HEK293 (cell line): Measurements from ENCODE around the gene ROBO4.

ENCODE experiments used
- CTCF ChIA-PET: fragments of 350-600 bp; formaldehyde crosslinking; extraction: SDS; loops from one replicate; lab custom pipeline; 2021; ENCODE audit warnings: antibody characterized with exemption; lab: Yijun Ruan, JAX
- POLR2A ChIA-PET: fragments of 300-600 bp; formaldehyde crosslinking; extraction: SDS; loops from one replicate; lab custom pipeline; 2020; ENCODE audit warnings: antibody characterized with exemption, inconsistent platforms; lab: Yijun Ruan, JAX
- H3K27ac ChIP-seq: fragments of 200-500 bp; sonication (Bioruptor generic); 2 replicates; pipeline ENCODE4 v1.5.1; 2014; ENCODE audit warnings: low read depth, low read length, control low read depth, inconsistent platforms; ENCODE audit errors: extremely low read depth
- H3K36me3 ChIP-seq, 2 experiments: fragments of 200-500 bp in 1 of 2; sonication (Bioruptor generic) in 1 of 2; 1 replicate in 1 of 2; 2 replicates in 1 of 2; pipeline ENCODE4 v1.5.1; 2014 to 2017; ENCODE audit warnings: inconsistent platforms in 2 of 2, low read length in 2 of 2; ENCODE audit not compliant: control insufficient read depth in 2 of 2, insufficient read depth in 1 of 2
- H3K4me1 ChIP-seq: fragments of 200-500 bp; sonication (Bioruptor generic); 2 replicates; pipeline ENCODE4 v1.5.1; 2014; ENCODE audit warnings: mild to moderate bottlenecking, low read length, inconsistent platforms; ENCODE audit not compliant: control insufficient read depth, insufficient read depth
- H3K4me3 ChIP-seq: 2 replicates; pipeline ENCODE4 v1.5.1; 2011; ENCODE audit warnings: low read depth, mild to moderate bottlenecking, control low read depth, low read length, moderate library complexity
- H3K9me3 ChIP-seq: fragments of 200-500 bp; sonication (Bioruptor generic); 2 replicates; pipeline ENCODE4 v1.5.1; 2014; ENCODE audit warnings: low read depth, low read length, inconsistent platforms; ENCODE audit not compliant: control insufficient read depth, insufficient read depth
- GLIS1 ChIP-seq: fragments of 450-650 bp; formaldehyde crosslinking; IDR thresholded peaks from 2 replicates; pipeline ENCODE4 v1.5.1; 2016; ENCODE audit warnings: missing biosample characterization, missing genetic modification characterization
- KLF1 ChIP-seq: fragments of 450-650 bp; formaldehyde crosslinking; IDR thresholded peaks from 2 replicates; pipeline ENCODE4 v1.5.1; 2016; ENCODE audit warnings: missing biosample characterization, missing genetic modification characterization
- KLF17 ChIP-seq: fragments of 450-650 bp; formaldehyde crosslinking; IDR thresholded peaks from 2 replicates; pipeline ENCODE4 v1.5.1; 2016; ENCODE audit warnings: missing biosample characterization, missing genetic modification characterization
- SP3 ChIP-seq: fragments of 450-650 bp; formaldehyde crosslinking; IDR thresholded peaks from 2 replicates; pipeline ENCODE4 v1.5.1; 2016; ENCODE audit warnings: missing biosample characterization, missing genetic modification characterization
- ZBTB1 ChIP-seq: fragments of 450-650 bp; formaldehyde crosslinking; IDR thresholded peaks from 2 replicates; pipeline ENCODE4 v1.5.1; 2016; ENCODE audit warnings: missing biosample characterization, missing genetic modification characterization
- ZFP41 ChIP-seq: fragments of 450-650 bp; formaldehyde crosslinking; IDR thresholded peaks from 2 replicates; pipeline ENCODE4 v1.5.1; 2016; ENCODE audit warnings: missing biosample characterization, missing genetic modification characterization, borderline replicate concordance
- ZNF155 ChIP-seq: fragments of 450-650 bp; formaldehyde crosslinking; IDR thresholded peaks from 2 replicates; pipeline ENCODE4 v1.5.1; 2016; ENCODE audit warnings: missing biosample characterization, missing genetic modification characterization
- ZNF248 ChIP-seq: fragments of 450-650 bp; formaldehyde crosslinking; IDR thresholded peaks from 2 replicates; pipeline ENCODE4 v1.5.1; 2017; ENCODE audit warnings: missing biosample characterization, missing genetic modification characterization
- ZNF274 ChIP-seq, 2 experiments: fragments of 200-500 bp in 1 of 2; fragments of 450-650 bp in 1 of 2; sonication (Bioruptor generic) in 1 of 2; formaldehyde crosslinking in 1 of 2; IDR thresholded peaks; 2 replicates each; pipeline versions ENCODE4 v1.5.1 to v1.6.1; 2014 to 2016; ENCODE audit warnings: borderline replicate concordance in 1 of 2, inconsistent platforms in 1 of 2, low read length in 1 of 2, missing biosample characterization in 1 of 2, missing genetic modification characterization in 1 of 2
- ZNF394 ChIP-seq: fragments of 450-650 bp; formaldehyde crosslinking; IDR thresholded peaks from 2 replicates; pipeline ENCODE4 v1.5.1; 2016; ENCODE audit warnings: missing biosample characterization, missing genetic modification characterization, mild to moderate bottlenecking, moderate library complexity, borderline replicate concordance
- ZNF426 ChIP-seq: fragments of 450-650 bp; formaldehyde crosslinking; IDR thresholded peaks from 2 replicates; pipeline ENCODE4 v1.5.1; 2017; ENCODE audit warnings: missing biosample characterization, missing genetic modification characterization, mild to moderate bottlenecking, inconsistent platforms, moderate library complexity
- ZNF518A ChIP-seq: fragments of 450-650 bp; formaldehyde crosslinking; conservative IDR thresholded peaks from 2 replicates; pipeline ENCODE4 v1.5.1; 2016; ENCODE audit warnings: low read depth, missing biosample characterization, missing genetic modification characterization
- ZNF555 ChIP-seq: fragments of 450-650 bp; formaldehyde crosslinking; conservative IDR thresholded peaks from 2 replicates; pipeline ENCODE4 v1.5.1; 2017; ENCODE audit warnings: missing biosample characterization, mild to moderate bottlenecking, missing genetic modification characterization, inconsistent platforms
- ZNF558 ChIP-seq: fragments of 450-650 bp; formaldehyde crosslinking; IDR thresholded peaks from 2 replicates; pipeline ENCODE4 v1.5.1; 2016; ENCODE audit warnings: missing biosample characterization, missing genetic modification characterization
- ZNF610 ChIP-seq: fragments of 450-650 bp; formaldehyde crosslinking; IDR thresholded peaks from 2 replicates; pipeline ENCODE4 v1.5.1; 2016; ENCODE audit warnings: missing biosample characterization, missing genetic modification characterization, borderline replicate concordance
- ZNF660 ChIP-seq: fragments of 450-650 bp; IDR thresholded peaks from 2 replicates; pipeline ENCODE4 v1.5.1; 2018; ENCODE audit warnings: missing biosample characterization, mild to moderate bottlenecking, missing genetic modification characterization
- ZNF777 ChIP-seq: fragments of 450-650 bp; formaldehyde crosslinking; IDR thresholded peaks from 2 replicates; pipeline ENCODE4 v1.5.1; 2017; ENCODE audit warnings: missing biosample characterization, missing genetic modification characterization, borderline replicate concordance
- ZSCAN5A ChIP-seq: fragments of 450-650 bp; formaldehyde crosslinking; IDR thresholded peaks from 2 replicates; pipeline ENCODE4 v1.5.1; 2016; ENCODE audit warnings: missing biosample characterization, missing genetic modification characterization
- TF ChIP-seq, protein P1 (sequence below): sonication (generic); formaldehyde crosslinking; IDR thresholded peaks from 2 replicates; pipeline ENCODE4 v1.8.1; 2022; ENCODE audit warnings: mild to moderate bottlenecking, moderate library complexity, missing genetic modification reagents

The ROBO4 gene

DNA sequence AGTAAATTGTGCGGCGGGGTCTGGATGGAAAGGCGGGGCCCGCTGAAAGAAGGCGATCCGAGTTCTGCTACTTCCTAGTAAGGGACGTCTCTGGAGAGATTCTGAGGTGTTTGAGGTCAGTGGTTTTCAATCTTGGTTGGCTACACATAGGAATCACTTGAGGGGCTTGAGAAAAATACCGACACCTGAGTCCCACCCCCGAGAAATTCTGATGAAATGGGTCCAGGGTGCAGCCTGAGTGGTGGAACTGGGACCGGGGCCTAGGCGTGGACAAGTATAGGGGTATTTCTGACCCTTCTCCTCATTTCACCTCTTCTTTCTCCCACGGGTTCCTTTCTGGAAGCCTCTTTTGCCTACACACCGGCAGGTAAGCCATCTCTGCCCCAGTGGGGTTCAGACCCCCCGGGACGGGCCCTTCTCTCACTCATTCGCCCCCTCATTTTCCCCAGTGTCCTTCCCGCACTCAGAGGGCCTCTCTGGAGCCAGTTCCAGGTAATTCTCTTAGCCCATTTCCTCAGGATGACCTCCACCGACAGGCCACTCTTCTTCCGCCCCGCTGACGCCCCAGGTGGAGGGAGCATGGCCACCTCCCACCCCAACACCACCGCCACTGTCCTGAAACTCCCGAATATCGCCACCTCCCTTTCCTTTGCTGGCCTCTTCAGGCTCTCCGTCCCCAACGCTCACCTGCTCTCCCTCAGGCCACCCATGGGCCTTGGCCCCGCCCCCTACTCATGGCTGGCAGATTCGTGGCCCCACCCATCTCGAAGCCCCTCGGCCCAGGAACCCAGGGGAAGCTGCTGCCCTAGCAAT is 20.6 kb downstream of the ROBO4 start:
- H3K4me3 ChIP-seq: peak overlapping the region; percentile 49
- TF ChIP-seq SP3 (peak; percentile 51), ZNF274 (IDR thresholded peaks at IDR 0.05; ENCODE audit: low read length) (no peak), ZNF274 (tag by site-specific recombination; IDR thresholded peaks at IDR 0.05; ENCODE audit: borderline replicate concordance) (no peak), ZNF777 (tag by site-specific recombination) (no peak), ZNF555 (no peak)
- H3K27ac ChIP-seq: peak overlapping the region; percentile 57; the same call in 1 of the 2 replicates
- no peaks in the 10 kb centered on the region for H3K4me1 ChIP-seq
- CTCF ChIA-PET: interaction anchor here (0.6 to 1.8 kb wide), 36 partner anchors 11 to 1684 kb away, joined by 3 to 34 read pairs (median 4); partner anchors contain the start of genes HEPN1, ROBO3 and ROBO4
- POLR2A ChIA-PET: interaction anchor here (0.5 to 1.5 kb wide), 19 partner anchors 8 to 254 kb away, joined by 3 to 18 read pairs (median 4); partner anchors contain the start of genes CCDC15, ROBO3, ROBO4 and TBRG1
- H3K36me3 ChIP-seq: no peaks in the 10 kb centered on the region
- no peaks in the 10 kb centered on the region for H3K9me3 ChIP-seq

DNA sequence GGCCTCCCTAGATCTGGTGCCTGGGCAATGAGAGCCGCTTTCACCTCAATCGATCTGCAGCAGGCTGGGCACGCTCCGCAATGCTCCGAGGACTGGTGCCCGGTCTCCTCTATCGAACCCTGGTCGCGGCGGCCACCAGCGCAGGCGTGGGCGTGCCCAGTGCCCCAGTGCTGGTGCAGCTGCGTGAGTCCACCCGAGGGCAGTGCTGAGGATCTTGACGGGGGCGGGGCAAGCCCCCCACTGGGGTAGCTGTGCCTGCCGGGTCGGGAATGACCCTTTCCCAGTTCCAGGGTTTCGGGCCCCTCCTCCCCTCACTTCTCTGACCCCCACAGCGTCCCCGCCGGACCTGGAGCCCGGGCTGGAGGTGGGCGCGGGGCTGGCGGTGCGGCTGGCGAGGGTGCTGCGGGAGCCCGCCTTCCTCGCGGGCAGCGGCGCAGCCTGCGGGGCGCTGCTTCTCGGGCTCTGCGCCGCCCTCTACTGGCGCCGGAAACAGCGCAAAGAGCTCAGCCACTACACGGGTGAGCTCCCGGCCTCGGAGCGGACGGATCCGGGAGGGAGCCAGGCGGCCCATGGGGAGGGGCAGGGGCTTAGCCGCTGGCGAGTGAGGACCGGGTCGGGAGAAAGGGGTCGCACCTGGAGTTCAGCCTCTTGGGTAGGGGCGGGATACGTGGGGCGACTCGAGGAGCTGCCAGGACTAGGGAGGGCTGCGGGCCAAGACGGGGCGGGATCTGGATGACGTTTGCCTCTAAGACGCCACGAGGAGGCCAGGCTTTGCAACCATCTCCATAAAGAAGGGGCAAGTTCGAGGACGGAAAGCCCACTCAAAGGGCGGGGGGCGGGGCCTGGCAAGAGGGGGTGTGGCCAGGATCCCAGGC is 21.5 kb downstream of the ROBO4 start:
- no peaks in the 10 kb centered on the region for H3K9me3 ChIP-seq
- POLR2A ChIA-PET: interaction anchor here (0.6 to 1.5 kb wide), 18 partner anchors 8 to 254 kb away, joined by 3 to 18 read pairs (median 4); partner anchors contain the start of genes CCDC15, ROBO3, ROBO4 and TBRG1
- peak overlapping the region; percentile 57 for H3K27ac ChIP-seq
- no peaks in the 10 kb centered on the region for H3K4me1 ChIP-seq
- CTCF ChIA-PET: interaction anchor here (0.6 to 1.8 kb wide), 39 partner anchors 10 to 1684 kb away, joined by 3 to 34 read pairs (median 4); partner anchors contain the start of genes HEPN1, ROBO3 and ROBO4
- no peaks in the 10 kb centered on the region for H3K36me3 ChIP-seq
- peak overlapping the region; percentile 49 for H3K4me3 ChIP-seq
- TF ChIP-seq ZNF155 (tag by site-specific recombination) (no peak), ZSCAN5A (0 out of 2 replicates have a peak, but pooled peaks have one; percentile 64), ZNF518A (no peak), ZNF660 (peak; percentile 81), KLF1 (peak; percentile 43; the same call in 1 of the 2 replicates), ZNF610 (tag by site-specific recombination) (0 out of 2 replicates have a peak, but pooled peaks have one; percentile 31), ZNF426 (tag by site-specific recombination) (no peak), ZNF558 (tag by site-specific recombination) (no peak), KLF17 (tag by site-specific recombination) (0 out of 2 replicates have a peak, but pooled peaks have one; percentile 43), GLIS1 (tag by site-specific recombination) (peak; percentile 70), ZFP41 (tag by site-specific recombination) (no peak), ZNF394 (peak; percentile 54; the same call in 1 of the 2 replicates), ZBTB1 (tag by site-specific recombination) (no peak), ZNF248 (tag by site-specific recombination) (no peak)
- TF ChIP-seq, protein P1, sequence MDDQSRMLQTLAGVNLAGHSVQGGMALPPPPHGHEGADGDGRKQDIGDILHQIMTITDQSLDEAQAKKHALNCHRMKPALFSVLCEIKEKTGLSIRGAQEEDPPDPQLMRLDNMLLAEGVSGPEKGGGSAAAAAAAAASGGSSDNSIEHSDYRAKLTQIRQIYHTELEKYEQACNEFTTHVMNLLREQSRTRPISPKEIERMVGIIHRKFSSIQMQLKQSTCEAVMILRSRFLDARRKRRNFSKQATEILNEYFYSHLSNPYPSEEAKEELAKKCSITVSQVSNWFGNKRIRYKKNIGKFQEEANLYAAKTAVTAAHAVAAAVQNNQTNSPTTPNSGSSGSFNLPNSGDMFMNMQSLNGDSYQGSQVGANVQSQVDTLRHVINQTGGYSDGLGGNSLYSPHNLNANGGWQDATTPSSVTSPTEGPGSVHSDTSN (CRISPR knock-in tag): peak; percentile 83; the same call in 1 of the 2 replicates
